GM12878 (cell line): ENCODE data around the gene PHACTR3.

Source experiments
- EP300 ChIP-seq, 2 experiments: fragments of 150-350 bp in 1 of 2; IDR thresholded peaks; 2 replicates each; pipeline ENCODE4 v1.6.1; 2011 to 2012; ENCODE audit warnings: low read depth in 2 of 2, low read length in 2 of 2, borderline replicate concordance in 1 of 2, improper control_type of control experiment in 1 of 2, inconsistent platforms in 1 of 2; ENCODE audit not compliant: control insufficient read depth in 1 of 2
- EZH2 ChIP-seq: IDR thresholded peaks from 2 replicates; pipeline ENCODE4 v1.6.1; 2012; ENCODE audit warnings: low read depth, mild to moderate bottlenecking, control low read depth, inconsistent platforms, low read length, borderline replicate concordance; ENCODE audit not compliant: control insufficient read depth
- GABPA ChIP-seq: IDR thresholded peaks from 2 replicates; pipeline ENCODE4 v1.6.1; 2014; ENCODE audit warnings: antibody characterized with exemption, low read depth, mild to moderate bottlenecking, inconsistent platforms
- HDAC6 ChIP-seq: fragments of 200-600 bp; sonication (generic); IDR thresholded peaks from one replicate; pipeline ENCODE4 v1.8.0; 2017; ENCODE audit warnings: antibody characterized with exemption; ENCODE audit not compliant: unreplicated experiment
- NFIC ChIP-seq: IDR thresholded peaks from 2 replicates; pipeline ENCODE4 v1.6.1; 2012; ENCODE audit warnings: low read depth, mild to moderate bottlenecking, inconsistent platforms, low read length, moderate library complexity
- TCF7 ChIP-seq: IDR thresholded peaks from 2 replicates; pipeline ENCODE4 v1.6.1; 2014; ENCODE audit warnings: antibody characterized with exemption, borderline replicate concordance
- TF ChIP-seq, protein P1 (sequence below): IDR thresholded peaks from 2 replicates; pipeline ENCODE4 v1.6.1; 2012; ENCODE audit warnings: mild to moderate bottlenecking, low read depth, low read length
- TF ChIP-seq, protein P2 (sequence below): IDR thresholded peaks from 2 replicates; pipeline ENCODE4 v1.6.1; 2012; ENCODE audit warnings: low read depth, low read length, improper control_type of control experiment

DNA sequence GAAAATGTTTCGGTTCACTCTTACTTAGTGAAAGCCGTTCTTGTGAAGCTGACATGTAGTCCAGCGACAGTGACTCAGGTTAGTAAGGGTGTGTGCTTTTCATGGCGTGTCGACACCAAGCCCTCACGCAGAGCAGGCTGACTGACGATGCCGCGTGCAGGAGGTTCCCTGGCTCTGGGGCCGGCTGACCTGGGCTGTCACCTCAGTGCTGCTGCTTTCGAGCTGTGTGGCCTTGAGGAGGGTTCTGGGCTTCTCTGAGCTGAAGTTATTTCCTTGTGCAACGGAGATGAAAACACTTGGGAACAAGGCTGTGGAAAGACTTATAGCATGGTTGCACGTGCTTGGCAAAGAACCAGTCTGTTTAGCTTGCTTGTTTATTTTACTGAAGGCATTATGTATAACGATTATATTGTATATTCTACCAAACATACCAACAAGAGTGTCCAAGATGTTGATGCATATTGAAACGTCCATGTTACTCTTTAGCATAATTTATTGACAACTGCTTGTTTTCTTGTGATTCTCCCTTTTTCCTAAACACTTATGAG, 59.2 kb downstream of the PHACTR3 start:
- TF ChIP-seq EZH2 = no peak
- TF ChIP-seq TCF7 = no peak
- TF ChIP-seq, protein P1, sequence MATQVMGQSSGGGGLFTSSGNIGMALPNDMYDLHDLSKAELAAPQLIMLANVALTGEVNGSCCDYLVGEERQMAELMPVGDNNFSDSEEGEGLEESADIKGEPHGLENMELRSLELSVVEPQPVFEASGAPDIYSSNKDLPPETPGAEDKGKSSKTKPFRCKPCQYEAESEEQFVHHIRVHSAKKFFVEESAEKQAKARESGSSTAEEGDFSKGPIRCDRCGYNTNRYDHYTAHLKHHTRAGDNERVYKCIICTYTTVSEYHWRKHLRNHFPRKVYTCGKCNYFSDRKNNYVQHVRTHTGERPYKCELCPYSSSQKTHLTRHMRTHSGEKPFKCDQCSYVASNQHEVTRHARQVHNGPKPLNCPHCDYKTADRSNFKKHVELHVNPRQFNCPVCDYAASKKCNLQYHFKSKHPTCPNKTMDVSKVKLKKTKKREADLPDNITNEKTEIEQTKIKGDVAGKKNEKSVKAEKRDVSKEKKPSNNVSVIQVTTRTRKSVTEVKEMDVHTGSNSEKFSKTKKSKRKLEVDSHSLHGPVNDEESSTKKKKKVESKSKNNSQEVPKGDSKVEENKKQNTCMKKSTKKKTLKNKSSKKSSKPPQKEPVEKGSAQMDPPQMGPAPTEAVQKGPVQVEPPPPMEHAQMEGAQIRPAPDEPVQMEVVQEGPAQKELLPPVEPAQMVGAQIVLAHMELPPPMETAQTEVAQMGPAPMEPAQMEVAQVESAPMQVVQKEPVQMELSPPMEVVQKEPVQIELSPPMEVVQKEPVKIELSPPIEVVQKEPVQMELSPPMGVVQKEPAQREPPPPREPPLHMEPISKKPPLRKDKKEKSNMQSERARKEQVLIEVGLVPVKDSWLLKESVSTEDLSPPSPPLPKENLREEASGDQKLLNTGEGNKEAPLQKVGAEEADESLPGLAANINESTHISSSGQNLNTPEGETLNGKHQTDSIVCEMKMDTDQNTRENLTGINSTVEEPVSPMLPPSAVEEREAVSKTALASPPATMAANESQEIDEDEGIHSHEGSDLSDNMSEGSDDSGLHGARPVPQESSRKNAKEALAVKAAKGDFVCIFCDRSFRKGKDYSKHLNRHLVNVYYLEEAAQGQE = no peak
- no peak for TF ChIP-seq EP300 (IDR thresholded peaks at IDR 0.05; ENCODE audit: borderline replicate concordance in 1 of 2, control insufficient read depth in 1 of 2, low read depth in 2 of 2, low read length in 2 of 2)
- no peak for TF ChIP-seq HDAC6
- TF ChIP-seq GABPA = no peak
- TF ChIP-seq, protein P2, sequence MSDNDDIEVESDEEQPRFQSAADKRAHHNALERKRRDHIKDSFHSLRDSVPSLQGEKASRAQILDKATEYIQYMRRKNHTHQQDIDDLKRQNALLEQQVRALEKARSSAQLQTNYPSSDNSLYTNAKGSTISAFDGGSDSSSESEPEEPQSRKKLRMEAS = no peak
- TF ChIP-seq NFIC = no peak
